ENCODE measurements around the gene MOB4. TPM values are rescaled to one million over a fixed set of nuclear protein-coding genes. Genes with fewer than 3 reads are reported as not detected.
"Not testable (repeated sequence)": the region's sequence is repeated elsewhere in the genome, so short reads cannot be mapped to it uniquely, and the experiment has no call there.

The MOB4 gene
- total RNA-seq, 2 experiments from 2014 or later, result 23.0 to 34.6 TPM

- POLR2A ChIA-PET; intact Hi-C loops (cut with micrococcal nuclease; ENCODE audit: unreplicated experiment); CTCF ChIA-PET (ENCODE audit: unreplicated experiment); H3K9me2 ChIP-seq (ENCODE audit: insufficient read depth, low read length); H4K20me1 ChIP-seq (ENCODE audit: insufficient read depth, low read length); H3K4me1 ChIP-seq (ENCODE audit: insufficient read depth, low read length, poor library complexity, severe bottlenecking); H3K79me2 ChIP-seq (ENCODE audit: insufficient read depth, low read depth, low read length); H3K36me3 ChIP-seq (ENCODE audit: insufficient read depth, low read length); H3K27ac ChIP-seq (ENCODE audit: low read depth, low read length, poor library complexity, severe bottlenecking); H3K4me3 ChIP-seq (ENCODE audit: low read depth, low read length, poor library complexity, severe bottlenecking); H3K9me3 ChIP-seq (ENCODE audit: low read length); BruUV-seq (replicated peaks); DNase-seq (ENCODE audit: low spot score); H2AFZ ChIP-seq (ENCODE audit: low read length); H3K4me2 ChIP-seq (ENCODE audit: low read length): not testable (repeated sequence)
Observed at GRCh38 chr2:197580166-197580565, 64.3 kb downstream of the MOB4 start.

GRCh38 chr2:197587255-197587654, 71.4 kb downstream of the MOB4 start:
- H3K4me1 ChIP-seq (ENCODE audit: insufficient read depth, low read length, poor library complexity, severe bottlenecking); intact Hi-C loops (cut with micrococcal nuclease; ENCODE audit: unreplicated experiment); H3K36me3 ChIP-seq (ENCODE audit: insufficient read depth, low read length); CTCF ChIA-PET (ENCODE audit: unreplicated experiment); DNase-seq (ENCODE audit: low spot score); H3K9me3 ChIP-seq (ENCODE audit: low read length); BruUV-seq (replicated peaks); H2AFZ ChIP-seq (ENCODE audit: low read length); H3K27ac ChIP-seq (ENCODE audit: low read depth, low read length, poor library complexity, severe bottlenecking); H3K4me3 ChIP-seq (ENCODE audit: low read depth, low read length, poor library complexity, severe bottlenecking); H3K79me2 ChIP-seq (ENCODE audit: insufficient read depth, low read depth, low read length); H3K4me2 ChIP-seq (ENCODE audit: low read length); POLR2A ChIA-PET; H3K9me2 ChIP-seq (ENCODE audit: insufficient read depth, low read length); H4K20me1 ChIP-seq (ENCODE audit: insufficient read depth, low read length): not testable (repeated sequence)

GRCh38 chr2:197591339-197592072, 75.6 kb downstream of the MOB4 start:
- intact Hi-C loops (cut with micrococcal nuclease; ENCODE audit: unreplicated experiment), result no loop called here
- ChIA-PET POLR2A (interaction anchor here (0.6 to 1.0 kb wide), 2 partner anchors 15 to 108 kb away, joined by 4 read pairs; no protein-coding TSS in a partner anchor), CTCF (ENCODE audit: unreplicated experiment) (no interaction called here)
- TF ChIP-seq CTCF (conservative IDR thresholded peaks at IDR 0.05; ENCODE audit: low read length), result no peak
- DNase-seq (ENCODE audit: low spot score), result no peak
- H3K4me2 ChIP-seq (ENCODE audit: low read length), result no peak overlapping the region
- no peak overlapping the region for H3K4me3 ChIP-seq (ENCODE audit: low read depth, low read length, poor library complexity, severe bottlenecking)
- H2AFZ ChIP-seq (ENCODE audit: low read length), result no peak overlapping the region
- no peaks in the 10 kb centered on the region for H3K36me3 ChIP-seq (ENCODE audit: insufficient read depth, low read length)
- H3K4me1 ChIP-seq (ENCODE audit: insufficient read depth, low read length, poor library complexity, severe bottlenecking), result no peaks in the 10 kb centered on the region
- H3K9me3 ChIP-seq (ENCODE audit: low read length), result no peaks in the 10 kb centered on the region
- no peak overlapping the region for H3K27ac ChIP-seq (ENCODE audit: low read depth, low read length, poor library complexity, severe bottlenecking)
- H3K9me2 ChIP-seq (ENCODE audit: insufficient read depth, low read length), result no peaks in the 10 kb centered on the region
- no TSS peak for BruUV-seq (replicated peaks)
- no peaks in the 10 kb centered on the region for H4K20me1 ChIP-seq (ENCODE audit: insufficient read depth, low read length)
- H3K79me2 ChIP-seq (ENCODE audit: insufficient read depth, low read depth, low read length), result no peaks in the 10 kb centered on the region

- no peaks in the 10 kb centered on the region for H4K20me1 ChIP-seq (ENCODE audit: insufficient read depth, low read length)
- no peak for TF ChIP-seq EZH2phosphoT487 (IDR thresholded peaks at IDR 0.05; ENCODE audit: borderline replicate concordance, low read depth, low read length)
- TF ChIP-seq CTCF (conservative IDR thresholded peaks at IDR 0.05; ENCODE audit: low read length), result no peak
- H3K4me2 ChIP-seq (ENCODE audit: low read length), result no peak overlapping the region
- no peaks in the 10 kb centered on the region for H3K4me1 ChIP-seq (ENCODE audit: insufficient read depth, low read length, poor library complexity, severe bottlenecking)
- ChIA-PET CTCF (ENCODE audit: unreplicated experiment) (no interaction called here), POLR2A (no interaction called here)
- no peaks in the 10 kb centered on the region for H3K36me3 ChIP-seq (ENCODE audit: insufficient read depth, low read length)
- H2AFZ ChIP-seq (ENCODE audit: low read length), result no peak overlapping the region
- no peak overlapping the region for H3K27ac ChIP-seq (ENCODE audit: low read depth, low read length, poor library complexity, severe bottlenecking)
- BruUV-seq (replicated peaks), result no TSS peak
- no peaks in the 10 kb centered on the region for H3K9me2 ChIP-seq (ENCODE audit: insufficient read depth, low read length)
- H3K79me2 ChIP-seq (ENCODE audit: insufficient read depth, low read depth, low read length), result no peaks in the 10 kb centered on the region
- H3K9me3 ChIP-seq (ENCODE audit: low read length), result no peaks in the 10 kb centered on the region
- intact Hi-C loops (cut with micrococcal nuclease; ENCODE audit: unreplicated experiment), result no loop called here
- no peak overlapping the region for H3K4me3 ChIP-seq (ENCODE audit: low read depth, low read length, poor library complexity, severe bottlenecking)
- DNase-seq (ENCODE audit: low spot score), result no peak
Observed at GRCh38 chr2:197596766-197597165, 80.9 kb downstream of the MOB4 start.

Measured in OCI-LY7 (cell line).